GM10266 (cell line): ENCODE data around the gene LUC7L3.
"Not testable (repeated sequence)": the region's sequence is repeated elsewhere in the genome, so short reads cannot be mapped to it uniquely, and the experiment has no call there.

Experiments used
- DNase-seq: peaks from one replicate; pipeline ENCODE4 v3.0.0; 2012; ENCODE audit errors: extremely low spot score
- TF ChIP-seq, protein P1 (sequence below): IDR thresholded peaks from 2 replicates; pipeline ENCODE4 v1.5.1; 2012; ENCODE audit warnings: mild to moderate bottlenecking, low read depth; ENCODE audit not compliant: control insufficient read depth, insufficient read depth; ENCODE audit errors: missing control alignments

LUC7L3 gene

DNA sequence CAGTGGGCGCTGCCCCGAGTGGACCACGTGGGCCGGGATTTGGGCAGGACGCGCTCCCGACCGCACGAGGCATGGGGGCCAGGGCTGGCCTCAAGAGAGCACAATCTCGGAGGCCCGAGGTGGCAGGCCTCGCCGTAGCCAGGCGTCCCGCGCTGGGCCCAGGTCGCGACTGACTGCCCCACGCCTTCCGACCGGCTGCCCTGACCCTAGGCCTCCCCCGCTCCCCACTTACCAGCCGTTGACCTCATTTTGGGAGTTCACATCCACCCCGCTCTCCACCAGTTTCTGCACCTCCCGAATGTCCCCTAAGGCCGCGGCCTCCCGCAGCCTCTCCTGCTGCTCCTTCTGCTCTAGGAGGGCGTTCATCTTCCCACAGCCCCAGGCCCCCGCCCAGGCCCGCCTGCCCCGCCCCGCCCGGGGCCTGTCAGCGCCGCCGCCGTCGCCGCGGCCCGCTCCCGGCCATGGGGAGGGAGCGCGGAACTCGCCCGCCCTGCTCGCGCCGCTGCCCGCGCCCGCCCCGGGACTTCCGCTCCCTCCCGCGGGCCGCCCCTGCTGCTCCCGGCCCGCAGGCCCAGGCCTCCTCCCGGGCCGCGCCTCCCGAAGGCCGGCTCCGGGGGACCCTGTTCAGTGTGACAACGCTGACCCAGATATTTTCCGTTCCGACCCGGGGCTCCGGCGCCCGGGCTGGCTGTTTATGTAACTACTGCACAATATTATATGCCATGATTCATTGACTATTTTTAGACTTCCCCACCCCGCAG lies 11.9 kb upstream of the LUC7L3 start, which contains the start of gene ANKRD40:
TSS of gene ANKRD40 (minus strand) at position 626 of the 761 bp plus-strand sequence. CDS start at position 366, 260 bp downstream.
- TF ChIP-seq, protein P1, sequence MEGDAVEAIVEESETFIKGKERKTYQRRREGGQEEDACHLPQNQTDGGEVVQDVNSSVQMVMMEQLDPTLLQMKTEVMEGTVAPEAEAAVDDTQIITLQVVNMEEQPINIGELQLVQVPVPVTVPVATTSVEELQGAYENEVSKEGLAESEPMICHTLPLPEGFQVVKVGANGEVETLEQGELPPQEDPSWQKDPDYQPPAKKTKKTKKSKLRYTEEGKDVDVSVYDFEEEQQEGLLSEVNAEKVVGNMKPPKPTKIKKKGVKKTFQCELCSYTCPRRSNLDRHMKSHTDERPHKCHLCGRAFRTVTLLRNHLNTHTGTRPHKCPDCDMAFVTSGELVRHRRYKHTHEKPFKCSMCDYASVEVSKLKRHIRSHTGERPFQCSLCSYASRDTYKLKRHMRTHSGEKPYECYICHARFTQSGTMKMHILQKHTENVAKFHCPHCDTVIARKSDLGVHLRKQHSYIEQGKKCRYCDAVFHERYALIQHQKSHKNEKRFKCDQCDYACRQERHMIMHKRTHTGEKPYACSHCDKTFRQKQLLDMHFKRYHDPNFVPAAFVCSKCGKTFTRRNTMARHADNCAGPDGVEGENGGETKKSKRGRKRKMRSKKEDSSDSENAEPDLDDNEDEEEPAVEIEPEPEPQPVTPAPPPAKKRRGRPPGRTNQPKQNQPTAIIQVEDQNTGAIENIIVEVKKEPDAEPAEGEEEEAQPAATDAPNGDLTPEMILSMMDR, result no peak
- peak; percentile 91 for DNase-seq

DNA sequence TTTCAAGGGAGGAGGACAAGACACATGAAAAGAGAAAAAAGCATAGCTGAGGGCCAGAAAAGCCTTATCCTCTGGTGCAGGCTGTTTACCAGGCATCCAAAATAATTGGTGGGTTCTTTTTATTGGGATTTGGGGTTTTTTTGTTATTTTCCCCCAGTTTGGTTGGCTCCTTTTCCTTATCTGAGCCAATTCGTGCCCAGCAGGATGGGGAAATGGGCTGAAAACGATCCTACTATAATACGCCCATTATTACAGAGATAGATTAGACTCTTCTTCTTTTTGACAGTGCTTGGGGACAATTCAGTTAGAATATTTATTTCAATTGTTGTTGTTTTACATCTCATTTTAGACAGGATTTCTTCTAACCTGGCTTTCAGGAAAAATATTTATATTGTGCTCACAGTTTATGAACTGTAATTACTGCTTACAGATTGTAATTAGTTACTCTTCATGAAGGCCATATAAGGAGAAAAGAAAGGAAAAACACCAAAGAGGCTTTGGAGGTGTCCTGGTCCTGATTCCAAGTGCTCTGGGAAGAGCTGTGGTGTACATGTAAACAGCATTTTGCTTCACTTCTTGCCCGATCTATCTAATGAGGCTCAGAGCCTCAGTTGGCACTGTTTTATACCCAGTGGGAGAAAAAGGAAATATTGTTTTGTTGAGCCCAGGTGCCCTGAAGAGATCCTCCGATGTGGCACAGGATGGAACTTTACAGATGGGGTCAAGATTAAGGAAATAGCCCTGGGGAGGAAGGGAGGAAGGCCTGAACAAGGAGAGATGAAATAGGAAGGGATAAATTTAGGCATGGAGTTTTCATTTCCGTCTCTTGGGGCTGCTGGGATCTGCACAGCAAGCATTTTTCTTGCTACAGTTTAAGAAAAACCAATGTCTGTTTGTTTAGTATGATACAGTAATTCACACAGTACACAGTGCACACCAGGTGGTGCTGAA lies 11.1 kb upstream of the LUC7L3 start:
- DNase-seq, result peak; percentile 32

DNA sequence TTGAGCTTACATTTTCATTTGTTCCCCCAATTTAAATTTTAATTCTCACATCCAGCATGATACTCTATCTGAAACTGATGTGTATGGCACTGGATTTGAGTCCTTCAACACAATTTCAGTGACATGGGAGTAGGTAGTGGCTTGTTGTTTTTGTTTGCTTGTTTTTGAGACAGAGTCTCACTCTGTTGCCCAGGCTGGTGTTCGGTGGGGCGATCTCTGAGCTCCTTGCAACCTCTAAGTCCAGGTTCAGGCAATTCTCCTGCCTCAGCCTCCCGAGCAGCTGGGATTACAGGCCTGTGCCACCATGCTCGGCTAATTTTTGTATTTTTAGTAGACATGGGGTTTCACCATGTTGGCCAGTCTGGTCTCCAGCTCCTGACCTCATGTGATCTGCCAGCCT lies 10.3 kb upstream of the LUC7L3 start:
- not testable (repeated sequence) for DNase-seq

More for the DNA sequence above, 11.1 kb upstream of the LUC7L3 start:
- TF ChIP-seq, protein P1, result no peak

DNA sequence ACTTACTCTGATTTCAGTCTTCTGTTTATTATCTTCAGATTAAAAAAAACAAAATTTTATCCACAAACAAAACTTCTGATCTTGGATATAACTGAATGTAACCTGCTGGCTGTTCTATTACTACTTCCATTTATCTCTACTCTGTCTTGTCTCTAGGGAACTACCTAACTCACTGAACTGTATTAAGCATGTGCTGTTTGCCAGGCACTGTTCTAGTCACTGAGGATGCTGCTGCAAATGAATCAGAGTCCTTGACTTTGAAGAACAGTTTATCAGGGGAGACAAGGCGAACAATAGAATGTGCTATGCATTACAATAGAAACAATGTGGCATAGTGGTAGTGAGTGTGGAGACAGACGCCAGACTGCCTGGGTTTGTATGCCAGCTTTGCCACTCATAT lies 9.4 kb upstream of the LUC7L3 start:
- no peak for DNase-seq
- TF ChIP-seq, protein P1, result no peak

DNA sequence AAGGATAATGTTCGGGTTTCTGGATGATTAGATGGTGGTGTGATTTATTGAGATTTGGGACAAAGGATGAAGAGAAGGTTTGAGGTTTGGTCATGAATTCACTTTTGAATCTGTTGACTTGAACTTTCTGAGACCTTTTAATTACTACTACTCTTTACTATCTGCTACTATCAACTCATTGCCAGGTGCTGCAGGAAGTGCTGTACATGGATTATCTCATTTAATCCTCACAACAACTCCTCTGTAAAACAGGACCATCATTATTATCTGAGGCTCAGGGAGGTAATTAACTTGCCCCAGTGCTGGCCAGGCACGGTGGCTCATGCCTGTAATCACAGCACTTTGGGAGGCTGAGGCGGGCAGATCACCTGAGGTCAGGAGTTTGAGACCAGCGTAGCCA lies 8.8 kb upstream of the LUC7L3 start:
- TF ChIP-seq, protein P1, result no peak
- no peak for DNase-seq

DNA sequence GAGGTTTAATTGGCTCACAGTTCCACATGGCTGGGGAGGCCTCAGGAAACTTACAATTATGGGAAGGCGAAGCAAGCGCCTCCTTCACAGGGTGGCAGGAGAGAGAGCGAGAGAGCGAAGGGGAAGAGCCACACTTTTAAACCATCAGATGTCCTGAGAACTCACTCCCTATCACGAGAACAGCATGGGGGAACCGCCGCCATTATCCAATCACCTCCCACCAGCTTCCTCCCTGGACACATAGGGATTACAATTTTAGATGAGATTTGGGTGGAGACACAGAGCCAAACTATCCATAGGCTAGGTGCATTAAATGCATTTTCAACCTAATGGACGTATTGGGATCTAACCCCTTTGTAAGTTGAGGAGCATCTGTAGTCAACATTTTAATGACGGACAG lies 6.8 kb upstream of the LUC7L3 start:
- no peak for DNase-seq
- TF ChIP-seq, protein P1, result no peak

DNA sequence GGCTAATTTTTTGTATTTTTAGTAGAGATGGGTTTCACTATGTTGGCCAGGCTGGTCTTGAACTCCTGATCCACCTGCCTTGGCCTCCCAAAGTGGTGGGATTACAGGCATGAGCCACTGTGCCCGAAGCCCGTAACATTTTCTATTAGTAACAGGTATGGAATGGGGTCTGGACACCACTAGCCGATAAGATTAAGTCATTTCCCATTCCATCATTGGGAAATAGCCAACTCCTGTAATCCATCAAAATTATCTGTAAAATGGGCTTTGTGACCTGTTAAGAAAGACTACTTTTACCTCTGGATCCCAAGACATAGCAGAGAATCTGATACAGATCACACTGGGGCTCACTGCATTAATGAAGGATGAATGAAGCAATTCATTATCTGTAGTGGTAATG lies 3.9 kb upstream of the LUC7L3 start:
- TF ChIP-seq, protein P1, result no peak
- no peak for DNase-seq
